ENCODE data around the gene GRM4. TPM values are rescaled to one million over a fixed set of nuclear protein-coding genes. Genes with fewer than 3 reads are reported as not detected.

The GRM4 gene
- total RNA-seq, 1 experiment from 2014 or later, result not detected

GRCh38 chr6:34003962-34004361 is 141.9 kb downstream of the GRM4 start:
- Mint-ChIP-seq H3K27ac (ENCODE audit: low read depth, unreplicated experiment) (no peak overlapping the region), H3K4me1 (ENCODE audit: insufficient read depth, unreplicated experiment) (no peaks in the 10 kb centered on the region), H3K4me3 (ENCODE audit: unreplicated experiment) (no peak overlapping the region), H3K36me3 (ENCODE audit: insufficient read depth, unreplicated experiment) (no peaks in the 10 kb centered on the region), H3K27me3 (ENCODE audit: insufficient read depth, unreplicated experiment) (peaks cover 23% of the 10 kb centered on the region), H3K9me3 (ENCODE audit: unreplicated experiment) (peaks cover 23% of the 10 kb centered on the region)
- ChIA-PET CTCF (no interaction called here), POLR2A (no interaction called here)
- no peak for DNase-seq (ENCODE audit: unreplicated experiment)
- intact Hi-C loops (cut with micrococcal nuclease), result no loop called here
- no peak for TF ChIP-seq CTCF (IDR thresholded peaks at IDR 0.05; ENCODE audit: unreplicated experiment)
- BruUV-seq (replicated peaks), result no TSS peak

- ChIA-PET CTCF (no interaction called here), POLR2A (interaction anchor here (1.0 kb wide), 1 partner anchor 41 kb away, joined by 3 read pairs; no protein-coding TSS in a partner anchor)
- peaks cover 38% of the 10 kb centered on the region for H3K27me3 Mint-ChIP-seq (ENCODE audit: insufficient read depth, unreplicated experiment)
- no peaks in the 10 kb centered on the region for H3K4me1 Mint-ChIP-seq (ENCODE audit: insufficient read depth, unreplicated experiment)
- BruUV-seq (replicated peaks), result no TSS peak
- intact Hi-C loops (cut with micrococcal nuclease), result no loop called here
- H3K27ac Mint-ChIP-seq (ENCODE audit: low read depth, unreplicated experiment), result no peak overlapping the region
- no peak for DNase-seq (ENCODE audit: unreplicated experiment)
- no peak for TF ChIP-seq CTCF (IDR thresholded peaks at IDR 0.05; ENCODE audit: unreplicated experiment)
- H3K4me3 Mint-ChIP-seq (ENCODE audit: unreplicated experiment), result no peak overlapping the region
- H3K36me3 Mint-ChIP-seq (ENCODE audit: insufficient read depth, unreplicated experiment), result no peaks in the 10 kb centered on the region
- peaks cover 10% of the 10 kb centered on the region for H3K9me3 Mint-ChIP-seq (ENCODE audit: unreplicated experiment)
Observed at GRCh38 chr6:34001706-34002621, 143.9 kb downstream of the GRM4 start.

GRCh38 chr6:34000281-34000680 is 145.6 kb downstream of the GRM4 start:
- intact Hi-C loops (cut with micrococcal nuclease), result no loop called here
- Mint-ChIP-seq H3K27ac (ENCODE audit: low read depth, unreplicated experiment) (no peak overlapping the region), H3K36me3 (ENCODE audit: insufficient read depth, unreplicated experiment) (no peaks in the 10 kb centered on the region), H3K4me1 (ENCODE audit: insufficient read depth, unreplicated experiment) (no peaks in the 10 kb centered on the region), H3K9me3 (ENCODE audit: unreplicated experiment) (peaks cover 8% of the 10 kb centered on the region), H3K4me3 (ENCODE audit: unreplicated experiment) (no peak overlapping the region), H3K27me3 (ENCODE audit: insufficient read depth, unreplicated experiment) (peaks cover 52% of the 10 kb centered on the region)
- ChIA-PET CTCF (no interaction called here), POLR2A (no interaction called here)
- BruUV-seq (replicated peaks), result no TSS peak
- no peak for TF ChIP-seq CTCF (IDR thresholded peaks at IDR 0.05; ENCODE audit: unreplicated experiment)
- no peak for DNase-seq (ENCODE audit: unreplicated experiment)

GRCh38 chr6:33999567-33999966 is 146.3 kb downstream of the GRM4 start:
- CTCF ChIA-PET, result interaction anchor here (0.7 to 0.9 kb wide), 2 partner anchors 16 to 156 kb away, joined by 3 read pairs; no protein-coding TSS in a partner anchor
- no peak for TF ChIP-seq CTCF (IDR thresholded peaks at IDR 0.05; ENCODE audit: unreplicated experiment)
- BruUV-seq (replicated peaks), result no TSS peak
- POLR2A ChIA-PET, result no interaction called here
- DNase-seq (ENCODE audit: unreplicated experiment), result no peak
- H3K36me3 Mint-ChIP-seq (ENCODE audit: insufficient read depth, unreplicated experiment), result no peaks in the 10 kb centered on the region
- intact Hi-C loops (cut with micrococcal nuclease), result no loop called here
- H3K27ac Mint-ChIP-seq (ENCODE audit: low read depth, unreplicated experiment), result no peak overlapping the region
- H3K4me1 Mint-ChIP-seq (ENCODE audit: insufficient read depth, unreplicated experiment), result no peaks in the 10 kb centered on the region
- H3K9me3 Mint-ChIP-seq (ENCODE audit: unreplicated experiment), result peaks cover 8% of the 10 kb centered on the region
- peaks cover 52% of the 10 kb centered on the region for H3K27me3 Mint-ChIP-seq (ENCODE audit: insufficient read depth, unreplicated experiment)
- H3K4me3 Mint-ChIP-seq (ENCODE audit: unreplicated experiment), result no peak overlapping the region

Data from MCF 10A (cell line).